ENCODE measurements around the gene CD9. TPM values are rescaled to one million over a fixed set of nuclear protein-coding genes. Genes with fewer than 3 reads are reported as not detected.
A peak's percentile ranks its signal among the peaks of the same experiment; 100 is the strongest.
"Not testable (repeated sequence)": the region's sequence is repeated elsewhere in the genome, so short reads cannot be mapped to it uniquely, and the experiment has no call there.

The CD9 gene
- polyA plus RNA-seq, 5 donors = 117 to 154 (median 129) TPM

GRCh38 chr12:6195665-6196535, 4.3 kb upstream of the CD9 start:
- peak; percentile 64 to 77 for DNase-seq

DNA sequence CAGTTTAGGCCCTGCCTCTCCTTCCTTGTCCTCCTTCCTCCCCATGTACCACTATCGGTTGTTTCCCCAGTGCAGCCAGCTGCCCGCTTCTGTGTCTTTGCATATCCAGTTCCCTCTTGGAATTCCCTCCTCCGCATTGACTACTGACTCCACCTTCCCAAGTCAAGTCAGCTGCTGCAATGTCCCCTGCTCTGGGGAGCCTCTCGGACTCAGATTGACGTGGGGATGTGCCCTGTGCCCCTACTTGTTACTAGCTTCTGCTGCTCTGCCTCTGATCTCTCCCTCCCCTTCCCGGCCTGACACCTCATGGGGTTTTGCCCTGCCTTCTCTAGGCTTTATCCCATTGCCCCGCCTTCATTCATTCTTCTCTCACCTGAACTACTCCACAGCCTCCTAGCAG, 2.1 kb upstream of the CD9 start:
- no peak for DNase-seq

DNA sequence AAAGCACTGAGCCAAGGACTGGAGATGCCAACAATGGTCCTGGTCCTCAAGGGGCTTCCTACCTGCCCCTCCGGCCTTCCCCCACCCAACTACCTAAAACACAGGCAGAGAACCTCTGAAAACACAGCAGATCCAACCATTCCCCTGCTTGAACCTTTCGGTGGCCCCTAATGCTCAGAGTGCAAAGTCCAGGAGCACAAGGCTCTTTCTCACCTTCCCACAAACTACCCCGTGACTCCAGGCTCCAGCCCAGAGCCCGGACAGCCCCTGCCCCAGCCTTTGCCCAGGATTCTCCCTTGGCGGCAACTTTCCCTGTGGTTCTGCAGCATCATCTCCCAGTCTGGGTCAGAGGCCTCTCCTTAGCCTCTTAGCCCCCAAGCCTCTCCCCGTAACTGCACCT, 1.6 kb upstream of the CD9 start:
- DNase-seq = no peak

GRCh38 chr12:6198985-6199530, 1.1 kb upstream of the CD9 start:
- no peak for DNase-seq

DNA sequence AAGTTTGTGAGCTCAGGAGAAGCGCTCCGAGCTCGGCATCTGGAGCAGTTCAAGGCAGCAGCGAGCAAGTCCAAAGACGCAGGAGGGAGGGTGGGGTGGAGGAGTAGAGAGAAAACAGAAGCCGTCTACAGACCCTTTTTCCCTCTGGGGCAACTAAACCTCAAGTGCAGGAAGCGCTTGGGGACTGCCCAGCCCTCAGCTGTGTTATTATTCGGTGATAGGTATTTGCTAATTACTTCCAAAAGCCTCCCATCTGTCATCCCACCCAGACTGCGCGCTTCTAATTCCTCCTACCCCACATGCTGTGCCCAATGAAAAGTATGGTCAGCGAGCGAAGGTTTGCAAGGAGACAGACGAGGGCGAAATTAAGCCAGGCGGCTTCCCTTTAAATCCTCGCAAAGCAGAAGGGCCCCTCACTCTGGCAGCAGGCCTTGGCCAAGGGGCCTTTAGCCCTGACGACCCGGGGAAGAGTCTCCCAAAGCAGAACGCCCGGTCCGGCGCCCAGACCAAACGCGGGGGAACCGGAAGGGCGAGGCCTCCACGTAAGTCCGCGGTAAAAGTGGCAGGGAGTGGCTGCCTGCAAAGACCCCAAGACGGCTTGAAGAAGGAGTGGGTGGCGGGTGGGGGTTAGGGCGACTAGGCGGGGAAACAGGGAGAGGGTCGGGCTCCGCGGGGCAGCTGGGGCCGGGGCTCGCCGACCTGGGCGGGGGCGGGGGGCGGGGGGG, 507 bp upstream of the CD9 start:
- peak in 1 of 2 donors; percentile 42 for DNase-seq

DNA sequence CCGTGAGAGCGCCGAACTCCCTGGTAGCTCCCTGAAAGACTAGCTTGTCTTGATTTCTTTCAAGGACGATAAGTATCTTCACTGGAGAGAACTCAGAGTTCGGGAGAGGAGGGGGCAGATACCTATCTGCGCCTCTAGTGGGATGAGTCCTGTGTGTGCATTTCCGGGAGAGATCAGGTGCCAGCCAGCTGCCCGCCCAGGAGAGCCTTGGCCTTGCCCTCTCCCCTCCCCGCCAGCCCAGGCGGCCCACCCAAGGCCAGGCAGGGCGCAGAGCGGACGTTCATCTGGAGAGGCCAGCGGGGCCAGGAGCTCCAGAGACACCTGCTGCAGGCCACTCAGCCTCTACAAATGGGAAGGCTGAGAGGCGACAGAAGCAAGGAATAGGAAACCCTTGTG, 1.0 kb downstream of the CD9 start:
- DNase-seq = no peak

- no peak for DNase-seq
Measured at GRCh38 chr12:6201826-6202225, 1.6 kb downstream of the CD9 start.

GRCh38 chr12:6202304-6202703, 2.1 kb downstream of the CD9 start:
- no peak for DNase-seq

DNA sequence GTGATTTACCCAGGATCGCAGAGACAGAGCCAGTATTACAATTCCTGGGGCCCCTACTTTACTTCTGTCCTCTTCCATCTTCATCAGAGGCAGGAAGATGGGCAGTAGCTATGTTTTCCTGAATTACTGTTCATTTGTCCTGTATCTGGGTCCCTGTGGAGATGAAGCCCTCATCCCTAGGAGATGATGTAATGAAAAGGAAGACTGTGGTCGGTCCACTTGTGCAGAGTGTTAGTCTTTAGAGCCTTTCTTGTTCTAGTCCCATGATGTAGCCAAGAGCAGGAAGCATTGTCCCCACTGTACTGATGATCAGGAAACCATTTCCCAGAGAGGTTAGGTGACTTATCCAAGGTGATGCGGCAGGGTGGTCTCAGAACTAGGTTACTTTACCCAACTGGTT, 2.6 kb downstream of the CD9 start:
- no peak for DNase-seq

GRCh38 chr12:6203601-6204000, 3.4 kb downstream of the CD9 start:
- no peak for DNase-seq

- no peak for DNase-seq
Measured at GRCh38 chr12:6204533-6205143, 4.4 kb downstream of the CD9 start.

DNA sequence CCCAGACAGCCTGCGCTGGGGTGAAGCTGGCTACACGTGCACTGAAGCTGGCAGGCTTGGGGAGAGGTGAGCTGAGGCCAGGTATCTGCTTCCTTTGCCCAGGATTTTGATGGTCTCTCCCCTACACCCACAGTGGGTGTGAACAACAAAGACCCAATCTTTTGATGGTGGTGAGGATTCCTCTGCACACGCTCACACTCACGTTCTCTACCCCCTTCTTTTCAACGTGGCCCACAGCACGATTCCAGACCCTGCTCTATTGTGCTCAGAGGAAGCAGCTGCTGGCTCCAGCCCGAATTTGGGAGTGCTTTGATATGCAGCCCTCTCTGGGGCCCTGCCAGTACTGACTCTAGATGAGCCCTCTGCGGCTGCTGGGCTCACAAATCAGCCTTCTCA, 4.9 kb downstream of the CD9 start:
- DNase-seq = no peak

- DNase-seq = no peak
Measured at GRCh38 chr12:6205761-6206160, 5.6 kb downstream of the CD9 start.

GRCh38 chr12:6206327-6206726, 6.1 kb downstream of the CD9 start:
- DNase-seq = no peak

DNA sequence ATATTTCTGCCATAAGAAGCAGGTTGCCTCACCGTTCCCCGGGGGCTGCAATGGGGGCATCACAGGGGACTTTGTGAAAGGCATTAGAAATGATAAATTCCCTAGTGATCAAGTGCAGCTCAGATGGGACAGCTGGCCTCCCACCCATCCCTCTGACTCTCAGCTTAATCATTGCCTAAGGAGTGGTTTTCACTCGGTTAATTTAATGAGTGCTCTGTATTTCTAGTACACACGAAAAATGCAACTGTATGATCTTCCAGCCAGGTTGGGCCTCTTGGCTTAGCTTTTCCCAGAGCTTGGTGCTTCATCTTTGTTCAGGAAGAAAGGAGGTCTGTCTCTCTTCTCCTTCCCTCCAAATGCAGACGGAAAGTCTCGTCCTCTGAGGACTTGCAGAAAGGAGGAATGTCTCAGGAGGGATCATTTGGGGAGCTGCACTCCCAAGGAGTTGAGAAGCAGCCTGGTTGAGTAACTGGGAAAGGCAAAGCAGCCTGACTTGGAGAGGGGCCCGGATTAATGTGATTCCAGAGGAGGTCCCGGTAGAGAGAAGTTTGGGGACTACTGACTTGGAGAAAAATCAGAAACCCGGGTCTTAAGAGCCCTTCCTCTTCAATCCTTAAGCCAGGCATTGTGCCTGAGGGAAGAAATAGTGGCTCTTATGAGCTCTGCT, 7.2 kb downstream of the CD9 start:
- DNase-seq = no peak

DNA sequence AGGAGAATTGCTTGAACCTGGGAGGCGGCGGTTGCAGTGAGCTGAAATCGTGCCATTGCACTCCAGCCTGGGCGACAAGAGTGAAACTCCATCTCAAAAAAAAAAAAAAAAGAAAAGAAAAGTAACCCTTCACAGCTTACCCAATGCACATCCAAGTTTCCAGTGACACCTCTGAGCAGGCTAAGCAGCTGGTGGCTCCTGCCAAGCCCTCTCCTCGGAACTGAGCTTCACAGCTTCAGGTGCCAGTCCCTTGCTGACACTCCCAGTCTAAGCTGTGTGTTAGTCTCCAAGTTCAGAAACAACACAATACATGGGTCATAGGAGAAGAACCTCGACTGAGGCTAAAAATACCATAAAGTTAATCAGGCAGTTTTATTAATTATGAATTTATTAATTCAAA, 7.9 kb downstream of the CD9 start:
- DNase-seq = no peak

DNA sequence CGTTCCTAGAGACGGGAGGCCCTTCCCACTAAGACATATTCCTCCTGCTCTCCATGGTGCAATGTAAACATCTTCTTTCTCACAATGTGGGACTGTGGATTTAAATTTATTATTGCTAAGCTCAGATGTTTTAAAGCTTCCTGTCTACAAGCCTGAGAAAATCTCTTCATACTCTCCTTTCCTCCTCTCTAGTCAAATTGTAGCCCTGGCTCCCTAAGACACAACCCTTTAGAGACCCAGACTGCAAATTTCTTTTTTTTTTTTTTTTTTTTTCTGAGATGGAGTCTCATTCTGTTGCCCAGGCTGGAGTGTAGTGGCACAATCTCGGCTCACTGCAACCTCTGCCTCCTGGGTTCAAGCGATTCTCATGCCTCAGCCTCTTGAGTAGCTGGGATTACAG, 9.2 kb downstream of the CD9 start:
- DNase-seq = not testable (repeated sequence)

- no peak for DNase-seq
Measured at GRCh38 chr12:6211421-6211869, 11.2 kb downstream of the CD9 start.

DNA sequence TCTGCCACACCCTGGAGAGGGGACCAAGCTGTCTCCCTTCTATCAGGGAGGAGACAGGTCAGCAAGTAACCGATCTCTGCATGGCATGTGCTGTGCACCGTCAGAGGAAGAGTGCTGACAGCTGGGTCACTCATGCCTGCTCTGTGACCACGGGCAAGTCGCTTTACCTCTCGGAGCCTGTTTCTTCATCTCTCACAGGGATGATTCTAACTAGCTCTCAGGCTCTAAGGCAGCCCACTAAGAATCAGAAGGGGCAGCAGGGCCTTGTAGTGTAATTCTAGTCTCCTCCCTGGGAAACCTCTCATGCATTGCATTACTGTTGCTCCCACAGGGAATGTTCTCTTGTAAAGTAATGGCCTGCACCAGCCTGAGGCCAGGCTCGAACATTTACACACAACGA, 11.9 kb downstream of the CD9 start:
- no peak for DNase-seq

DNA sequence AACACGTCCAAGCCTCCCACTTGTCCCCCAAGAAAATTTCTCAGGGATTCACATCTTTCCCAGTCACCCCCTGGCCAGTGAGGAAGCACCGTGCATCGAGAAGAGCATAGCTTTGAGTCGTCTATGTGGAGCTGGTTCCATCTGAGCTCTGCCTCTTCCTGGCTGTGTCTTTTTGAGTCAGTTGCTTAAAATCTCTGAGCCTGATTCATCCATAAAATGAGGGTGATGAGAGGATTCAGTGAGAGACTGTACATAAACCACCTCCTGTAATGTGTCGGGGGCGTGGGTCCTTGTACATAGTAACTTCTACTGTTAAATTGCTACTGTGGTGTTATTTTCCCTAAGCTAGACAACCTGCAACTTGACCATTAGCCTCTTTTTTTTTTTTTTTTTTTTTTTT, 13.8 kb downstream of the CD9 start:
- no peak for DNase-seq

GRCh38 chr12:6214633-6215032, 14.4 kb downstream of the CD9 start:
- DNase-seq = no peak

Measured in right lung (tissue), 5 donors.